H1 (cell line): ENCODE measurements around the gene MBNL3. TPM values are rescaled to one million over a fixed set of nuclear protein-coding genes. Genes with fewer than 3 reads are reported as not detected.

Source experiments
- ATF2 ChIP-seq: IDR thresholded peaks from 2 replicates; pipeline ENCODE4 v1.6.1; 2012; ENCODE audit warnings: low read length, inconsistent platforms
- HDAC6 ChIP-seq: IDR thresholded peaks from one replicate; pipeline ENCODE4 v1.7.1; 2012; ENCODE audit warnings: low read depth, mild to moderate bottlenecking, inconsistent platforms, low read length, moderate library complexity
- MAX ChIP-seq: IDR thresholded peaks from 2 replicates; pipeline ENCODE4 v1.6.1; 2012; ENCODE audit warnings: inconsistent platforms
- TBP ChIP-seq: IDR thresholded peaks from 2 replicates; pipeline ENCODE4 v1.6.1; 2011; ENCODE audit warnings: low read depth, low read length, improper control_type of control experiment
- ZNF274 ChIP-seq: IDR thresholded peaks from 2 replicates; pipeline ENCODE4 v1.7.0; 2012; ENCODE audit warnings: low read length, borderline replicate concordance; ENCODE audit errors: extremely low read depth
- polyA plus RNA-seq, 7 experiments: library from polyadenylated mRNA; depleted of rRNA in 3 of 7; stranded (reverse) in 5 of 7; unstranded in 2 of 7; fragments of >200 nt in 5 of 7; fragments of 200-250 nt in 2 of 7; gene quantifications; 1 replicate in 5 of 7; 2 replicates in 1 of 7; 4 replicates in 1 of 7; pipeline versions ENCODE4 v1.2.1 to v1.2.3, GENCODE V29; 2011 to 2013; ENCODE audit warnings: missing spikeins in 2 of 7, mixed read lengths in 2 of 7
- total RNA-seq: library from RNA; stranded (reverse); fragmentation: NEBNext Ultra II Directional; extraction: Animal tissue kit (Norgen Biotek cat#: 25700); gene quantifications from 2 replicates; pipeline ENCODE4 v1.2.1, GENCODE V29; 2021

The MBNL3 gene
- total and polyA plus RNA-seq, 2 of the 8 experiments (the other 6 are each of a cell fraction or from before 2014, with no cell fraction given): 3.5 to 4.3 TPM

GRCh38 chrX:132395645-132396044, 93.2 kb downstream of the MBNL3 start (continued):
- no peak for TF ChIP-seq ATF2
- no peak for TF ChIP-seq MAX
- no peak for TF ChIP-seq HDAC6
- no peak for TF ChIP-seq ZNF274
- no peak for TF ChIP-seq TBP
- TF ChIP-seq, all 59 proteins: peak for 0
